HG03039 (cell line): ENCODE measurements around the gene IL1R2.

ENCODE experiments used
- ATAC-seq: cut with Tn5 transposase; IDR thresholded peaks from one replicate; pipeline ENCODE4 v1.9.1; 2021; ENCODE audit warnings: mild to moderate bottlenecking, moderate library complexity; ENCODE audit not compliant: unreplicated experiment

IL1R2 gene

DNA sequence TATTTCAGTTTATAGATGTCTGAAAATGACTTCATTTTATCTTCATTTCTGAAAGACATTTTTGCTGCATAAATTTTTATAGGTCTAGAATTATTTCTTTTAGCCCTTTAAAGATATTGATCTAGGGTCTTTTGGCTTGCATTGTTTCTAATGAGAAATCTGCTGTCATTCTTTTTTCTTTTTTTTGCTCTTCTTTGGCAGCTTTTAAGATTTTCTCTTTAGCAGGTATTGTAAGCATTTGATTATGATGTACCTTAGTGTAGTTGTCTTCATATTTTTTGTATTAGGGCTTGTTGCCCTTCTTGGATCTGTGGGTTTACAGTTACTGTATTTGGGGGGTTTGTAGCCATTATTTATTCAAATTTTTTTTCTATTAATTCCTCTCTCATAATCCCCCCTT is 84.8 kb downstream of the IL1R2 start:
- no peak for ATAC-seq
